ENCODE measurements around the gene SOX2. TPM values are rescaled to one million over a fixed set of nuclear protein-coding genes. Genes with fewer than 3 reads are reported as not detected.
A peak's percentile ranks its signal among the peaks of the same experiment; 100 is the strongest.

The SOX2 gene
- total RNA-seq, 1 experiment from 2014 or later = 25.6 TPM

GRCh38 chr3:181722766-181723425 is 11.2 kb downstream of the SOX2 start:
- Histone ChIP-seq H3K4me3 (no peak overlapping the region), H3K36me3 (peaks cover 5% of the 10 kb centered on the region), H3K27ac (no peak overlapping the region), H3K4me1 (replicated peaks) (peaks cover 23% of the 10 kb centered on the region), H3K27me3 (replicated peaks) (no peaks in the 10 kb centered on the region), H3K9me3 (replicated peaks) (no peaks in the 10 kb centered on the region)
- no peak for DNase-seq (ENCODE audit: low read depth in 1 of 2, low spot score in 2 of 2)

- H3K27me3 ChIP-seq (replicated peaks) = no peaks in the 10 kb centered on the region
- no peaks in the 10 kb centered on the region for H3K9me3 ChIP-seq (replicated peaks)
- DNase-seq (ENCODE audit: low read depth in 1 of 2, low spot score in 2 of 2) = no peak
- peaks cover 5% of the 10 kb centered on the region for H3K36me3 ChIP-seq
- no peak overlapping the region for H3K4me3 ChIP-seq
- H3K4me1 ChIP-seq (replicated peaks) = peaks cover 23% of the 10 kb centered on the region
- H3K27ac ChIP-seq = no peak overlapping the region
These were observed 12.0 kb downstream of the SOX2 start for GRCh38 chr3:181723625-181724191.

GRCh38 chr3:181724192-181724965 is 12.7 kb downstream of the SOX2 start:
- no peaks in the 10 kb centered on the region for H3K27me3 ChIP-seq (replicated peaks)
- no peak overlapping the region for H3K27ac ChIP-seq
- H3K4me1 ChIP-seq (replicated peaks) = peaks cover 25% of the 10 kb centered on the region
- DNase-seq (ENCODE audit: low read depth in 1 of 2, low spot score in 2 of 2) = no peak
- peaks cover 4% of the 10 kb centered on the region for H3K36me3 ChIP-seq
- H3K4me3 ChIP-seq = no peak overlapping the region
- H3K9me3 ChIP-seq (replicated peaks) = no peaks in the 10 kb centered on the region

GRCh38 chr3:181725131-181725731 is 13.5 kb downstream of the SOX2 start:
- Histone ChIP-seq H3K27me3 (replicated peaks) (no peaks in the 10 kb centered on the region), H3K36me3 (no peaks in the 10 kb centered on the region; the same call in none of the 2 replicates), H3K9me3 (replicated peaks) (no peaks in the 10 kb centered on the region), H3K27ac (no peak overlapping the region), H3K4me1 (replicated peaks) (peaks cover 25% of the 10 kb centered on the region), H3K4me3 (no peak overlapping the region)
- no peak for DNase-seq (ENCODE audit: low read depth in 1 of 2, low spot score in 2 of 2)

- H3K27me3 ChIP-seq (replicated peaks) = no peaks in the 10 kb centered on the region
These were observed 14.1 kb downstream of the SOX2 start for GRCh38 chr3:181725830-181726229.

GRCh38 chr3:181726351-181727330 is 14.9 kb downstream of the SOX2 start:
- Histone ChIP-seq H3K9me3 (replicated peaks) (no peaks in the 10 kb centered on the region), H3K27me3 (replicated peaks) (no peaks in the 10 kb centered on the region), H3K4me3 (peak overlapping the region; percentile 51), H3K27ac (peak overlapping the region; percentile 74), H3K36me3 (no peaks in the 10 kb centered on the region; the same call in 1 of the 2 replicates), H3K4me1 (replicated peaks) (peaks cover 19% of the 10 kb centered on the region)
- DNase-seq (ENCODE audit: low read depth in 1 of 2, low spot score in 2 of 2) = peak; percentile 73 to 81

More at GRCh38 chr3:181725830-181726229, 14.1 kb downstream of the SOX2 start:
- peaks cover 25% of the 10 kb centered on the region for H3K4me1 ChIP-seq (replicated peaks)
- no peaks in the 10 kb centered on the region; the same call in 1 of the 2 replicates for H3K36me3 ChIP-seq
- H3K9me3 ChIP-seq (replicated peaks) = no peaks in the 10 kb centered on the region
- no peak overlapping the region for H3K27ac ChIP-seq
- DNase-seq (ENCODE audit: low read depth in 1 of 2, low spot score in 2 of 2) = no peak
- H3K4me3 ChIP-seq = no peak overlapping the region

GRCh38 chr3:181727341-181728032 is 15.8 kb downstream of the SOX2 start:
- Histone ChIP-seq H3K9me3 (replicated peaks) (no peaks in the 10 kb centered on the region), H3K36me3 (no peaks in the 10 kb centered on the region; the same call in 1 of the 2 replicates), H3K4me1 (replicated peaks) (peaks cover 19% of the 10 kb centered on the region), H3K27ac (peak overlapping the region; percentile 74), H3K4me3 (peak overlapping the region; percentile 51), H3K27me3 (replicated peaks) (no peaks in the 10 kb centered on the region)
- peak in 1 of 2 experiments; percentile 70 for DNase-seq (ENCODE audit: low read depth in 1 of 2, low spot score in 2 of 2)

- Histone ChIP-seq H3K9me3 (replicated peaks) (no peaks in the 10 kb centered on the region), H3K4me1 (replicated peaks) (peaks cover 19% of the 10 kb centered on the region), H3K36me3 (no peaks in the 10 kb centered on the region), H3K4me3 (no peak overlapping the region), H3K27ac (no peak overlapping the region), H3K27me3 (replicated peaks) (no peaks in the 10 kb centered on the region)
- peak in 1 of 2 experiments; percentile 47 for DNase-seq (ENCODE audit: low read depth in 1 of 2, low spot score in 2 of 2)
These were observed 17.0 kb downstream of the SOX2 start for GRCh38 chr3:181728470-181729340.

- no peak for DNase-seq (ENCODE audit: low read depth in 1 of 2, low spot score in 2 of 2)
- Histone ChIP-seq H3K27me3 (replicated peaks) (no peaks in the 10 kb centered on the region), H3K27ac (no peak overlapping the region), H3K9me3 (replicated peaks) (no peaks in the 10 kb centered on the region), H3K4me1 (replicated peaks) (peaks cover 19% of the 10 kb centered on the region), H3K4me3 (no peak overlapping the region), H3K36me3 (no peaks in the 10 kb centered on the region)
These were observed 17.7 kb downstream of the SOX2 start for GRCh38 chr3:181729341-181729869.

- no peaks in the 10 kb centered on the region for H3K9me3 ChIP-seq (replicated peaks)
- no peak overlapping the region for H3K4me3 ChIP-seq
- H3K36me3 ChIP-seq = no peaks in the 10 kb centered on the region
- H3K27me3 ChIP-seq (replicated peaks) = no peaks in the 10 kb centered on the region
- no peak for DNase-seq (ENCODE audit: low read depth in 1 of 2, low spot score in 2 of 2)
- peaks cover 19% of the 10 kb centered on the region for H3K4me1 ChIP-seq (replicated peaks)
- no peak overlapping the region for H3K27ac ChIP-seq
These were observed 18.6 kb downstream of the SOX2 start for GRCh38 chr3:181730316-181730715.

- no peaks in the 10 kb centered on the region for H3K9me3 ChIP-seq (replicated peaks)
- H3K27ac ChIP-seq = no peak overlapping the region
- no peaks in the 10 kb centered on the region for H3K36me3 ChIP-seq
- no peaks in the 10 kb centered on the region for H3K27me3 ChIP-seq (replicated peaks)
- no peak for DNase-seq (ENCODE audit: low read depth in 1 of 2, low spot score in 2 of 2)
- H3K4me1 ChIP-seq (replicated peaks) = peaks cover 19% of the 10 kb centered on the region
- H3K4me3 ChIP-seq = no peak overlapping the region
These were observed 19.2 kb downstream of the SOX2 start for GRCh38 chr3:181730934-181731333.
